Endothelial cell of umbilical vein (primary cell): ENCODE results near the gene ADD2. TPM values are rescaled to one million over a fixed set of nuclear protein-coding genes. Genes with fewer than 3 reads are reported as not detected.

Experiments used
- BruUV-seq: library from RNA; stranded (reverse); fragments of 400-500 nt; replicated peaks from 2 replicates; lab custom pipeline; 2021; lab: Mats Ljungman, UMichigan
- CTCF ChIA-PET: fragments of 300-600, 350-600 bp; sonication (Branson Sonifier 250); formaldehyde crosslinking; loops from one replicate; lab custom pipeline; 2021; ENCODE audit warnings: antibody characterized with exemption, inconsistent platforms; lab: Charles Lee
- POLR2A ChIA-PET: fragments of 300-600, 350-600 bp; sonication (Branson Sonifier 250); formaldehyde crosslinking; loops from one replicate; lab custom pipeline; 2021; ENCODE audit warnings: antibody characterized with exemption, inconsistent platforms; lab: Charles Lee
- DNase-seq: peaks from one replicate; pipeline ENCODE4 v3.0.0-alpha.2; 2011; ENCODE audit warnings: low read depth, low spot score
- FAIRE-seq: peaks from 2 replicates; lab custom pipeline; 2011; peaks lifted over from hg19 to GRCh38; lab: Jason Lieb, UNC
- H2AFZ ChIP-seq: 2 replicates; pipeline ENCODE4 v1.6.0; 2012; ENCODE audit warnings: low read depth, low read length, control low read depth, inconsistent platforms
- H3K27ac ChIP-seq: 2 replicates; pipeline ENCODE4 v1.5.1; 2011; ENCODE audit warnings: low read depth, mild to moderate bottlenecking, control low read depth, low read length, moderate library complexity; ENCODE audit not compliant: insufficient read depth
- H3K27me3 ChIP-seq, 2 experiments: 2 replicates each; pipeline versions ENCODE4 v1.6.0 to v1.6.1; 2011; ENCODE audit warnings: low read length in 2 of 2, mixed read lengths in 1 of 2; ENCODE audit not compliant: control insufficient read depth in 2 of 2, insufficient read depth in 2 of 2
- H3K36me3 ChIP-seq, 2 experiments: 2 replicates in 1 of 2; 3 replicates in 1 of 2; pipeline ENCODE4 v1.5.1; 2011; ENCODE audit warnings: low read length in 2 of 2, mild to moderate bottlenecking in 1 of 2, moderate library complexity in 1 of 2; ENCODE audit not compliant: control insufficient read depth in 2 of 2, insufficient read depth in 2 of 2; ENCODE audit errors: extremely low read depth in 1 of 2
- H3K4me1 ChIP-seq: 3 replicates; pipeline ENCODE4 v1.5.1; 2011; ENCODE audit warnings: mild to moderate bottlenecking, low read length; ENCODE audit not compliant: control insufficient read depth, insufficient read depth; ENCODE audit errors: extremely low read depth
- H3K4me2 ChIP-seq: 2 replicates; pipeline ENCODE4 v1.6.1; 2011; ENCODE audit warnings: low read length, control low read depth, mixed read lengths; ENCODE audit not compliant: insufficient read depth
- H3K4me3 ChIP-seq, 3 experiments: fragments of 200-600 bp in 1 of 3; sonication (generic), shearing (Covaris generic) in 1 of 3; replicated peaks in 1 of 3; 2 replicates each; pipeline ENCODE4 v1.5.1; 2011 to 2016; ENCODE audit warnings: control low read depth in 3 of 3, low read length in 3 of 3, mild to moderate bottlenecking in 2 of 3, inconsistent platforms in 1 of 3, low read depth in 1 of 3, moderate library complexity in 1 of 3; ENCODE audit not compliant: insufficient read depth in 1 of 3
- H3K79me2 ChIP-seq: 2 replicates; pipeline ENCODE4 v1.6.0; 2012; ENCODE audit warnings: low read length, inconsistent platforms; ENCODE audit not compliant: control insufficient read depth, insufficient read depth
- H3K9ac ChIP-seq: replicated peaks from 2 replicates; pipeline ENCODE3; 2011; ENCODE audit warnings: low read length, control low read depth; ENCODE audit not compliant: insufficient read depth; ENCODE audit errors: extremely low read depth
- H3K9me1 ChIP-seq: replicated peaks from 3 replicates; pipeline ENCODE4 v1.6.0; 2011; ENCODE audit warnings: mild to moderate bottlenecking, low read length; ENCODE audit not compliant: control insufficient read depth, insufficient read depth; ENCODE audit errors: extremely low read depth
- H3K9me3 ChIP-seq: replicated peaks from 2 replicates; pipeline ENCODE4 v1.5.1; 2012; ENCODE audit warnings: low read length, inconsistent platforms; ENCODE audit not compliant: control insufficient read depth, insufficient read depth
- H4K20me1 ChIP-seq: replicated peaks from 2 replicates; pipeline ENCODE3; 2011; ENCODE audit warnings: mild to moderate bottlenecking, low read length; ENCODE audit not compliant: control insufficient read depth, insufficient read depth; ENCODE audit errors: extremely low read depth
- EZH2 ChIP-seq: IDR thresholded peaks from 2 replicates; pipeline ENCODE4 v1.6.1; 2012; ENCODE audit warnings: borderline replicate concordance, low read depth, mild to moderate bottlenecking, moderate library complexity, low read length, inconsistent platforms; ENCODE audit not compliant: severe bottlenecking
- MYC ChIP-seq: IDR thresholded peaks from one replicate; pipeline ENCODE4 v1.6.1; 2011; ENCODE audit warnings: mild to moderate bottlenecking, low read depth, low read length
- POLR2A ChIP-seq: IDR thresholded peaks from 2 replicates; pipeline ENCODE4 v1.6.1; 2012; ENCODE audit warnings: low read depth, mild to moderate bottlenecking, control low read depth, low read length
- POLR2AphosphoS5 ChIP-seq: IDR thresholded peaks from 2 replicates; pipeline ENCODE4 v1.6.1; 2012; ENCODE audit warnings: low read depth, mild to moderate bottlenecking, control low read depth, low read length, moderate library complexity; ENCODE audit not compliant: insufficient read depth
- dilution Hi-C: fragments of 300-500 bp; cut with MboI; formaldehyde crosslinking; loops from one replicate; pipeline ENCODE4 v1.15.0; 2019; ENCODE audit warnings: low sequenced_read_pairs; ENCODE audit not compliant: extremely low pct_ligation_motif_present
- intact Hi-C: fragments of 100-400 bp; cut with micrococcal nuclease; formaldehyde crosslinking; loops from one replicate; pipeline ENCODE4 v1.10.0; 2022
- polyA plus RNA-seq, 4 experiments: library from polyadenylated mRNA; depleted of rRNA in 3 of 4; stranded (reverse) in 3 of 4; unstranded in 1 of 4; fragments of >200 nt; gene quantifications; 2 replicates each; pipeline versions ENCODE4 v1.2.1 to v1.2.3, GENCODE V29; 2011 to 2012; ENCODE audit warnings: missing spikeins in 1 of 4
- total RNA-seq: library from RNA; stranded (reverse); gene quantifications from 2 replicates; pipeline ENCODE4 v1.2.3, GENCODE V29; 2021
- TF ChIP-seq, protein P1 (sequence below), 2 donors: IDR thresholded peaks; 1 replicate in 1 of 2; 2 replicates in 1 of 2; pipeline ENCODE4 v1.5.1; 2011; ENCODE audit warnings: low read length in 2 of 2, mild to moderate bottlenecking in 2 of 2, moderate library complexity in 2 of 2, control low read depth in 1 of 2, inconsistent platforms in 1 of 2, low read depth in 1 of 2; ENCODE audit not compliant: insufficient read depth in 1 of 2; ENCODE audit errors: extremely low read depth in 1 of 2

ADD2 gene
- total and polyA plus RNA-seq, 2 donors (not counting 3 experiments of a cell fraction or from before 2014, with no cell fraction given), result 0.17 TPM; not detected in 1

DNA sequence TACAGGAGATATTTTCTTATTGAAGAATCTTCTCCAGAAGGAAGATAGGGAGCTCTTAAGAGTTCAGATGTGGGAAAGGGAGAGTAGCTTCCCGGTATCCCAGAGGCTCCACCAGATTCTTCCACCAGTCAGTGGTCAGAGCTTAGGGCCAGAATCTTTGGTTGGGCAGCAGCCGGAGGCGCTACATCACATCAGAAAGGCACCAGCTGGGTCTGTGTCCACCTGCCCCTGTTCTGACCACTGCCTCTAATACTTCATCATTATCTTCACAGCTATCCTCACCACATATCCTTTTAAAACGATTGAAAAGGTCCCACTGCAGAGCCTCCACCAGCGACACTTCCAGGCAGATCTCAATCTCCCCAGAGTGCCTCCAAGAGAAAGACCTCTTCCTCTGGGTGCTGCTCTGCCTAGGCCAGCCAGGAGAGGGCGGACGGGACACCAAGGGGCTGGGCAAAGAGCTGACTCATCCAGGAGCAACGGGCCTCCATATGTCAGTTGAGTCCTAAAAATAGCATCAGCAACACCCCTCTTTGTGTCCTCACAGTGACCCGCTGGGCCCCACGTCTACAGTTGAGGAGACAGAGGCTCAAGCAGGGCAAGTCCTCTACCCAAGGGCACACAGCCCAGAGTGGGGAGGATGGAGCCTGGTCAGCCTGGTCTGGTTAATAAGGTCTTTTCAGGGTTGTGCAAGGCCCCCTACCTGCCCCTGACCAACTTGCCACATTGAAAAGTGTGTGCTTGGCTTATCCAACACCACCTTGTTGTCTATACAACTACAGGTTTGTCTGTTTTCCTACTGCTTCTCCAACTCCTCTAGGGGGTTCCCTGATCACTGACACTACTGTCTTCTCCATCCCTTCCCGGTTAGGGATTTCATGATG is 81.2 kb downstream of the ADD2 start:
- Histone ChIP-seq H4K20me1 (no peaks in the 10 kb centered on the region), H3K9me3 (no peaks in the 10 kb centered on the region), H3K4me1 (no peaks in the 10 kb centered on the region), H3K4me2 (no peak overlapping the region), H3K9ac (no peak overlapping the region), H3K9me1 (no peaks in the 10 kb centered on the region), H2AFZ (no peak overlapping the region), H3K27me3 (no peaks in the 10 kb centered on the region), H3K36me3 (no peaks in the 10 kb centered on the region), H3K79me2 (no peaks in the 10 kb centered on the region), H3K4me3 (no peak overlapping the region), H3K27ac (no peak overlapping the region)
- TF ChIP-seq, protein P1, sequence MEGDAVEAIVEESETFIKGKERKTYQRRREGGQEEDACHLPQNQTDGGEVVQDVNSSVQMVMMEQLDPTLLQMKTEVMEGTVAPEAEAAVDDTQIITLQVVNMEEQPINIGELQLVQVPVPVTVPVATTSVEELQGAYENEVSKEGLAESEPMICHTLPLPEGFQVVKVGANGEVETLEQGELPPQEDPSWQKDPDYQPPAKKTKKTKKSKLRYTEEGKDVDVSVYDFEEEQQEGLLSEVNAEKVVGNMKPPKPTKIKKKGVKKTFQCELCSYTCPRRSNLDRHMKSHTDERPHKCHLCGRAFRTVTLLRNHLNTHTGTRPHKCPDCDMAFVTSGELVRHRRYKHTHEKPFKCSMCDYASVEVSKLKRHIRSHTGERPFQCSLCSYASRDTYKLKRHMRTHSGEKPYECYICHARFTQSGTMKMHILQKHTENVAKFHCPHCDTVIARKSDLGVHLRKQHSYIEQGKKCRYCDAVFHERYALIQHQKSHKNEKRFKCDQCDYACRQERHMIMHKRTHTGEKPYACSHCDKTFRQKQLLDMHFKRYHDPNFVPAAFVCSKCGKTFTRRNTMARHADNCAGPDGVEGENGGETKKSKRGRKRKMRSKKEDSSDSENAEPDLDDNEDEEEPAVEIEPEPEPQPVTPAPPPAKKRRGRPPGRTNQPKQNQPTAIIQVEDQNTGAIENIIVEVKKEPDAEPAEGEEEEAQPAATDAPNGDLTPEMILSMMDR (IDR thresholded peaks at IDR 0.05; ENCODE audit: extremely low read depth in 1 of 2, insufficient read depth in 1 of 2, low read depth in 1 of 2, low read length in 2 of 2), result peak; percentile 6 to 19
- TF ChIP-seq MYC, result no peak
- no peak for TF ChIP-seq POLR2A
- no peak for TF ChIP-seq POLR2AphosphoS5
- ChIA-PET POLR2A (no interaction called here), CTCF (interaction anchor here (1.3 to 2.2 kb wide), 4 partner anchors 10 to 383 kb away, joined by 3 to 6 read pairs (median 4); no protein-coding TSS in a partner anchor)
- dilution Hi-C loops (no loop called here), intact Hi-C loops (no loop called here)
- BruUV-seq, result no TSS peak
- DNase-seq (no peak), FAIRE-seq (no peak)

DNA sequence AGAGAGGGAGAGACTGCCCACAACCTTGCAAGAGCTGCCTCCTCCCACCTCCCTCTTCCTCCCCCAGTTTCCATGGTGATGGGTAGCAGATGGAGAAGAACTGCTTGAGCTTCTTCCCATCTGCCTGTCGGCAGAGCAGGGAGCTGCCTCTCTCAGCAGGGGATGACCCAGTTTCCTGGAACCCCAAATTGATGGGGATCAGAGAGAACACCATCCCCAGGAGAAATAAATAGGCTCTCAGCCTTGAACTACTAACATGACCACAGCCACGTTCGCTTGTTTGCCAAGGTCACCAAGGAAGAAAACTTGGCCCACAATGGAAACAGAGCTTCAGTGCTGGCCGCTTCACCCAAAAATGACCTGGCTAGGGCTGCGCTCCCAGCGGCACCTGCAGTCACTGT is 82.2 kb downstream of the ADD2 start:
- intact Hi-C loops, result no loop called here
- no peak for FAIRE-seq
- no peaks in the 10 kb centered on the region for H3K9me3 ChIP-seq
- no peaks in the 10 kb centered on the region for H3K4me1 ChIP-seq
- TF ChIP-seq POLR2AphosphoS5 (no peak), EZH2 (no peak)
- POLR2A ChIA-PET, result no interaction called here
- H3K4me2 ChIP-seq, result no peak overlapping the region
- H2AFZ ChIP-seq, result no peak overlapping the region
- H3K27ac ChIP-seq, result no peak overlapping the region
- H3K9ac ChIP-seq, result no peak overlapping the region
- H4K20me1 ChIP-seq, result no peaks in the 10 kb centered on the region
- H3K36me3 ChIP-seq, result no peaks in the 10 kb centered on the region
- no peaks in the 10 kb centered on the region for H3K27me3 ChIP-seq
- DNase-seq, result no peak
- BruUV-seq, result no TSS peak
- no peak overlapping the region for H3K4me3 ChIP-seq
- H3K9me1 ChIP-seq, result no peaks in the 10 kb centered on the region
- H3K79me2 ChIP-seq, result no peaks in the 10 kb centered on the region
- CTCF ChIA-PET, result interaction anchor here (1.4 to 2.2 kb wide), 3 partner anchors 12 to 381 kb away, joined by 3 to 6 read pairs (median 5); no protein-coding TSS in a partner anchor
- dilution Hi-C loops, result no loop called here
